SK-MEL-5 (cell line): Measurements from ENCODE around the gene ADAMTSL5. TPM values are rescaled to one million over a fixed set of nuclear protein-coding genes. Genes with fewer than 3 reads are reported as not detected.
A peak's percentile ranks its signal among the peaks of the same experiment; 100 is the strongest.
"Not testable (repeated sequence)": the region's sequence is repeated elsewhere in the genome, so short reads cannot be mapped to it uniquely, and the experiment has no call there.

Experiments used
- DNase-seq: peaks from one replicate; pipeline ENCODE4 v3.0.0-alpha.2; 2016; ENCODE audit warnings: low read depth, low spot score
- in situ Hi-C: cut with HindIII; loops from 2 replicates; pipeline ENCODE4 v1.10.0; 2016; ENCODE audit warnings: low sequenced_read_pairs, high pct_unique_total_duplicates, low pct_unique_long_range_greater_than_20kb
- total RNA-seq: library from RNA; depleted of rRNA; stranded (reverse); fragments of >200 nt; shearing (Covaris generic); gene quantifications from 2 replicates; pipeline ENCODE4 v1.2.3, GENCODE V29; 2014

Gene ADAMTSL5
- total RNA-seq, 1 experiment from 2014 or later, result 2.8 TPM

- in situ Hi-C loops, result no loop called here
- DNase-seq, result no peak
Measured at GRCh38 chr19:1491114-1491848, 21.5 kb downstream of the ADAMTSL5 start, which contains the start of gene REEP6. Gene REEP6, plus strand, starts transcription at chr19:1491181. Its CDS starts 89 bp downstream, at chr19:1491270.

GRCh38 chr19:1490311-1491113, 22.3 kb downstream of the ADAMTSL5 start, which contains the start of gene PCSK4:
Gene PCSK4, minus strand, starts transcription at chr19:1490350. Its CDS starts 4 bp downstream, at chr19:1490346.
- DNase-seq, result peak; percentile 97
- in situ Hi-C loops, result no loop called here

DNA sequence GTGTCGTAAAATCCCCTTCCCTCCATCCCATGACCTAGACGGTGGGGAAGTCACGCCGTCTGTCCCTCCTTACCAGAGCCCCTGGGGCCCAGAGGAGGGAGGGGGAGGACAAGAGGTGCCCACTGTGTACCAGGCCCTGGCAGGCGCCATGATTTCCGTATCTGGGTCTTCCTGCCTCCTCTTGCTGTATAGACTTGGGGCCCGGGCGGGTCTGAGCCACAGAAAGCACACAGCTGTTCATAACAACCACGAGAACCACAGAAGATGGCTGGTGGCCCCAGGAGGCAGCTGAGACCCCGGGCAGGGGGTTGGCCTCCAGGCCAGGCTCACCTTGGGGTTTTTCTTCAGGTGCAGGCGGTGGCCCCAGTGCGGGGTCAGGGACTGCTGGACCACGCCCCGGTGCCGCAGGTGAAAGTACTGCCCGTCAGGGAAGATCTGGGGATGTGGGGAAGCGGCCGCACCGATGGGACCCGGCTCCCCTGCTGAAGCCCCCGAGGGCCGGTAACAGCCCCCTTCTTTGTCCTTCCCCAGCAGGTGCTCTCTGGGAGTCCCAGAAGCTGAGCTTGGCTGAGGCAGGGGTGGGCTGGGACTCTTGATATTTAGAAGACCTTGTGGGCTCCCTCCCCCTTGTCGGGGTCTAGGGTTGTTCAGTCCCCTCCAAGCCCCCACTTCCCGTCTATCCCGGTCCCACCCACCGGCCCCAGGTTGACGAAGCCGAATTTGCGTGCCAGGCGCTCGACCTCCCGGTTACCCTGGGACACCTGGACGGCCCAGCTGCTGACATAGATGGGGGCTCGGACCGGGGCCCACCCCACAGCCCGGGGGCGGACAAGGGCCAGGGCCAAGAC, 23.1 kb downstream of the ADAMTSL5 start:
- in situ Hi-C loops, result no loop called here
- no peak for DNase-seq

GRCh38 chr19:1488282-1488601, 24.6 kb downstream of the ADAMTSL5 start:
- in situ Hi-C loops, result no loop called here
- no peak for DNase-seq

- DNase-seq, result no peak
- in situ Hi-C loops, result no loop called here
Measured at GRCh38 chr19:1487576-1488281, 25.1 kb downstream of the ADAMTSL5 start.

DNA sequence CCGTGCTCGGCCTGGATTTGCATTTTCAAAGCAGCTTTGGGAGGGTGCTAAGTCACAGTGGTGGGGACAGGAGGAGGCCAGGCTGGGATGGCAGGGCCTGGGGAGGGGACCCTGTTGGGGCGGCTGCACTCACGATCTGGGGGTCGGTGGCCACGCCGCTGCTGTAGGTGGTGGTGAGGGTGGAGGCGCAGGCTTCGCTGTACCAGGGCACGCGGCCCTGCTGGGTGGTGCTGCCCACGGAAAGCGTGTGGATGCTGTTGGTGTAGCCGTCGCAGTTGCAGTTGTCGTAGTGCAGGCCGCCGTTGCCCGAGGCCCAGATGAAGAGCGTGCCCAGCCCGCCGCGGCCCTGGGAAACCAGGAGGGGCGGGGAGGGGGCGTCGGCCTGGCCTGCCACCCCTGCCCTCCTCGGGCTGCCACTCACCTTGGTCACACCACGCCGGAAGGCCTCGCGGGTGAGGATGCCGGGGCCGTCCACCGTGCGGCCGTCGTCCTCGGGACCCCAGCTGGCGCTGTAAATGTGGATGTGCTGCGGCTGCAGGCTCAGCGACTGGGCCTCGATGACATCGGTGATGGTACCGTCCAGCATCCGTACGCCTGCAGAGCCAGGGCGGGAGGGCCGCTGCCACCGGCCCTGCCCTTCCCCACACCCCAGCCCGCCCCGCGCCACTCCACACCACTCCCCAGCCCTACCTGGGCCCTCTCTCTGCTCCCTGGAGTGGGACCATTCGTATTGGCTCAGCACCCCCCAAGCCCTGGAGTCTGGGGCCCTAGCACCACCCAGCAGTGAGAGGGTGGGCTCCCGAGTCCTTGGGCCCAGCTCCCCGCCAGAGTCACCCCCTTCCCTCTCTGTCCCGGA, 25.9 kb downstream of the ADAMTSL5 start:
- no peak for DNase-seq
- in situ Hi-C loops, result no loop called here

- in situ Hi-C loops, result no loop called here
- no peak for DNase-seq
Measured at GRCh38 chr19:1483979-1484428, 28.8 kb downstream of the ADAMTSL5 start.

- in situ Hi-C loops, result no loop called here
- DNase-seq, result no peak
Measured at GRCh38 chr19:1483131-1483978, 29.5 kb downstream of the ADAMTSL5 start.

DNA sequence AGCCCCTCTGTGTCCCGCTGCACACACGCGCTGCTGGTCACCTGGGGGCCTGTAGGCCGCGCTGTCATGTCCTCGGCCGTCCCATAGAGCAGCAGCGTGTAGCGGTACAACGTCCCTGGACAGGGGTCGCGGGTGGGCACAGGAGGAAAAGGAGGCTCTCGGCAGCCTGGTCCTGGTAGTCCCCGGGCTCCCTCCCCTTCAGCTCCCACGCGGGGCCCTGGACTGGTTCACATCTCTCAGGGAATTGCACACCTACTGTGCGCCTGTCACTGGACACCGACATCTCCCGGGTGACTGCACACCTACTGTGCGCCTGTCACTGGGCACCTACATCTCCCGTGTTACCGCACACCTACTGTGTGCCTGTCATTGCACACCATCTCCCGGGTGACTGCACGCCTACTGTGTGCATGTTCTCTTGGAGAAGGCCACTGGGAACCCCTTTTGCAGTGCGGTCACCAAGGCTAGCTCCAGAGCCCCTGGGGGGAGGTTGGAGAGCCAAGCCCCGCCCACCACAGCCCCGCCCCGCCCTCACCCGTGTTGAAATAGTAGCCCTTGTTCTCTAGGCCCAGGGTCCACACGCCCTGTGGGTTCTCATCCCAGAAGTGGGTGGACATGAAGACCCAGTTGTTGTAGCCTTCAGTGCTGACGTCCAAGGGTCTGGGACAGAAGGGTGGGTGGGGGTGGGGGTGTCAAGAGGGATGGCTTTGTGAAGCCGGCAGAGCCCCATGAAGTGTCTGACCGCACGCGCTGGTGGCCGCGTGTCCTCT, 30.3 kb downstream of the ADAMTSL5 start:
- in situ Hi-C loops, result no loop called here
- no peak for DNase-seq

GRCh38 chr19:1481893-1482360, 30.9 kb downstream of the ADAMTSL5 start:
- DNase-seq, result no peak
- in situ Hi-C loops, result no loop called here

GRCh38 chr19:1481224-1481892, 31.5 kb downstream of the ADAMTSL5 start:
- no peak for DNase-seq
- in situ Hi-C loops, result no loop called here

DNA sequence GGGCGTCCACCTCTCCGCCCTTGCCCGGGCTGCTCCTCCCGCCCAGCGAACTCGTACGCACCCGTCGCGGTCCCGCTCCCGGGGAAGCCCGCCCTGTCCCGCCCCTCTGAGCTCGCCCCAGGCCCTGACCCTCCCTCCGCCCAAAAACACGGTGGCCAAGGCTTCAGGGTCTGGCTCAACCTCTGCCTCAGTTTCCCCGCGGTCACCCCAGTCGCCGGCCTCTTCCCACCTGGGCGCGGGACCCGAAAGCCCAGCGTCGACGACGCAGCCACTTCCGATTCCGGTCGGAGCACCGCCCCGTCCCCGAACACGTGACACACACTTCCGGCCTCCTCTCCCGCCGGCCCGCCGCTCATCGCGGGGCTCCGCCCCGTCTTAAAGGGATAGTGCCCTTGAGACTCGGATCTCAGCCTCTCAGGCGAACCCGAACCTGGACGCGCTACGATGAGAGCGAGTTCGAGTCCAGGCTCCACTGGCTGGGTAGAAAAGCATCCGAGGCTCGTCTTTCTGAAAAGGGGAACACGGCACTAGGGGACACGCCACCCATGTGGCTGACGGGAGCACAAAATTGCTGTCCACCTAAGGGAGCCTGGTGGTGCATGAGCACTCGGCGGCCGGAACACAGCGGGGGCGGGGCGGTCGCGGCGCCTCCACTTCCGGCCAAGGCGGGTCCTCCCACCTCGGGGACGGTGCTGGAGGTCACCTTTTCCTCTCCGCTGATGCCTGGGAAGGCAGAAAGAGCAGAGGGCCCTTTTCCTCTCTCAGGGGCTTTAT, 33.7 kb downstream of the ADAMTSL5 start, which contains the start of gene C19orf25:
TSS of gene C19orf25 (minus strand) at position 282 of the 774 bp plus-strand sequence. CDS start 312 bp downstream, outside the sequence.
- peak; percentile 91 for DNase-seq
- in situ Hi-C loops, result no loop called here

DNA sequence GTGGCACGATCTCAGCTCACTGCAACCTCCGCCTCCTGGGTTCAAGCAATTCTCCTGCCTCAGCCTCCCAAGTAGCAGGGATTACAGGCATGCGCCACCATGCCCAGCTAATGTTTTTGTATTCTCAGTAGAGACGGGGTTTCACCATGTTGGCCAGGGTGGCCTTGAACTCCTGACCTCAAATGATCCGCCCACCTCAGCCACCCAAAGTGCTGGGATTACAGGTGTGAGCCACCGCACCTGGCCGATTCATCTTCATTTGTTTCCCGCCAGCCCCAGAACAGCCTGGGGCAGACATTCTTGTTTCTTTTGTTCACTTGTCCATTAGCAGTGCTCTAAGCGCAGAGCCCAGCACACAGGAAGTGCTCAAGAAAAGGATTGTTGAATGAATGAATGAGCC, 35.8 kb downstream of the ADAMTSL5 start:
- DNase-seq, result not testable (repeated sequence)

More for the DNA sequence above, 35.8 kb downstream of the ADAMTSL5 start:
- in situ Hi-C loops, result not testable (repeated sequence)
